ENCODE results near the gene IL1F10.
A peak's percentile ranks its signal among the peaks of the same experiment; 100 is the strongest.

IL1F10 gene

GRCh38 chr2:113058998-113059960 lies 8.5 kb upstream of the IL1F10 start, which contains the start of gene IL36RN:
Gene IL36RN, plus strand, starts transcription at chr2:113059198. Its CDS starts 241 bp downstream, at chr2:113059439.
- no peak for DNase-seq (ENCODE audit: low read depth)

GRCh38 chr2:113060396-113060795 lies 7.4 kb upstream of the IL1F10 start:
- peak; percentile 18 for DNase-seq (ENCODE audit: low read depth)

- DNase-seq (ENCODE audit: low read depth): no peak
Measured at GRCh38 chr2:113060796-113061195, 7.0 kb upstream of the IL1F10 start.

- DNase-seq (ENCODE audit: low read depth): no peak
Measured at GRCh38 chr2:113061241-113061640, 6.5 kb upstream of the IL1F10 start.

- DNase-seq (ENCODE audit: low read depth): no peak
Measured at GRCh38 chr2:113061896-113062770, 5.6 kb upstream of the IL1F10 start.

GRCh38 chr2:113064281-113064680 lies 3.5 kb upstream of the IL1F10 start:
- no peak for DNase-seq (ENCODE audit: low read depth)

- no peak for DNase-seq (ENCODE audit: low read depth)
Measured at GRCh38 chr2:113064898-113065297, 2.9 kb upstream of the IL1F10 start.

GRCh38 chr2:113068249-113068648 lies 479 bp downstream of the IL1F10 start:
- DNase-seq (ENCODE audit: low read depth): no peak

- no peak for DNase-seq (ENCODE audit: low read depth)
Measured at GRCh38 chr2:113068706-113069485, 1.1 kb downstream of the IL1F10 start.

- peak; percentile 4 for DNase-seq (ENCODE audit: low read depth)
Measured at GRCh38 chr2:113069676-113070605, 2.2 kb downstream of the IL1F10 start.

- no peak for DNase-seq (ENCODE audit: low read depth)
Measured at GRCh38 chr2:113070606-113070975, 2.8 kb downstream of the IL1F10 start.

- no peak for DNase-seq (ENCODE audit: low read depth)
Measured at GRCh38 chr2:113072584-113072983, 4.8 kb downstream of the IL1F10 start.

GRCh38 chr2:113073325-113073834 lies 5.6 kb downstream of the IL1F10 start:
- DNase-seq (ENCODE audit: low read depth): no peak

GRCh38 chr2:113075030-113075429 lies 7.3 kb downstream of the IL1F10 start:
- no peak for DNase-seq (ENCODE audit: low read depth)

- no peak for DNase-seq (ENCODE audit: low read depth)
Measured at GRCh38 chr2:113075600-113075999, 7.8 kb downstream of the IL1F10 start.

GRCh38 chr2:113076954-113077669 lies 9.3 kb downstream of the IL1F10 start:
- DNase-seq (ENCODE audit: low read depth): no peak

GRCh38 chr2:113077921-113078320 lies 10.2 kb downstream of the IL1F10 start:
- DNase-seq (ENCODE audit: low read depth): no peak

GRCh38 chr2:113078350-113078839 lies 10.6 kb downstream of the IL1F10 start:
- no peak for DNase-seq (ENCODE audit: low read depth)

GRCh38 chr2:113079131-113079530 lies 11.4 kb downstream of the IL1F10 start:
- DNase-seq (ENCODE audit: low read depth): no peak

GRCh38 chr2:113080134-113080533 lies 12.4 kb downstream of the IL1F10 start:
- DNase-seq (ENCODE audit: low read depth): peak; percentile 5

Data from amniotic epithelial cell (primary cell).